CD4-positive, alpha-beta T cell (primary cell): ENCODE results near the gene CEP70. TPM values are rescaled to one million over a fixed set of nuclear protein-coding genes. Genes with fewer than 3 reads are reported as not detected.

Experiments
- ATAC-seq: fragments of 200-7000 bp; cut with Tn5 transposase; one replicate; pipeline ENCODE4 v1.10.0; 2022; ENCODE audit warnings: mild to moderate bottlenecking; ENCODE audit not compliant: poor library complexity
- CTCF ChIA-PET: fragments of 350-600 bp; sonication (Branson Sonifier 250); formaldehyde crosslinking; loops from one replicate; lab custom pipeline; 2021; ENCODE audit warnings: antibody characterized with exemption, inconsistent platforms; lab: Charles Lee
- POLR2A ChIA-PET: fragments of 350-600 bp; sonication (Branson Sonifier 250); formaldehyde crosslinking; loops from one replicate; lab custom pipeline; 2021; ENCODE audit warnings: antibody characterized with exemption, inconsistent platforms; lab: Charles Lee
- DNase-seq, 14 experiments: peaks; one replicate each; pipeline ENCODE4 v3.0.0-alpha.2; 2013 to 2020; ENCODE audit warnings: mixed read lengths in 2 of 14
- H3K27ac ChIP-seq, 2 donors: one replicate each; pipeline versions ENCODE4 v1.5.1 to v1.7.0; 2013; ENCODE audit warnings: low read length in 2 of 2, low read depth in 1 of 2, mild to moderate bottlenecking in 1 of 2
- H3K27me3 ChIP-seq, 2 experiments: 1 replicate in 1 of 2; 2 replicates in 1 of 2; pipeline versions ENCODE4 v1.6.1 to v1.7.0; 2013; ENCODE audit warnings: low read length in 2 of 2, control low read depth in 1 of 2, mild to moderate bottlenecking in 1 of 2, moderate library complexity in 1 of 2; ENCODE audit not compliant: insufficient read depth in 2 of 2, control insufficient read depth in 1 of 2
- H3K36me3 ChIP-seq: one replicate; pipeline ENCODE4 v1.6.1; 2013; ENCODE audit warnings: low read length, control low read depth; ENCODE audit not compliant: insufficient read depth
- H3K4me1 ChIP-seq: one replicate; pipeline ENCODE4 v1.6.1; 2013; ENCODE audit warnings: low read length, control low read depth; ENCODE audit not compliant: insufficient read depth
- H3K4me3 ChIP-seq: one replicate; pipeline ENCODE4 v1.5.1; 2013; ENCODE audit warnings: mild to moderate bottlenecking, low read length, moderate library complexity
- H3K9me3 ChIP-seq, 2 experiments: 1 replicate in 1 of 2; 2 replicates in 1 of 2; pipeline versions ENCODE4 v1.6.1 to v1.7.0; 2013; ENCODE audit warnings: low read length in 2 of 2, mild to moderate bottlenecking in 2 of 2, control low read depth in 1 of 2, moderate library complexity in 1 of 2; ENCODE audit not compliant: control insufficient read depth in 1 of 2, insufficient read depth in 1 of 2
- H3K27ac Mint-ChIP-seq: one replicate; pipeline ENCODE4 v1.8.0; 2020; ENCODE audit warnings: mixed read lengths
- H3K27me3 Mint-ChIP-seq: one replicate; pipeline ENCODE4 v1.8.0; 2021; ENCODE audit warnings: mixed read lengths
- H3K36me3 Mint-ChIP-seq: one replicate; pipeline ENCODE4 v1.8.0; 2021; ENCODE audit warnings: low read depth, mixed read lengths
- H3K4me1 Mint-ChIP-seq: one replicate; pipeline ENCODE4 v1.8.0; 2021; ENCODE audit warnings: low read depth, mixed read lengths
- H3K4me3 Mint-ChIP-seq: one replicate; pipeline ENCODE4 v1.8.0; 2020; ENCODE audit warnings: mild to moderate bottlenecking, mixed read lengths
- H3K9me3 Mint-ChIP-seq: one replicate; pipeline ENCODE4 v1.8.0; 2020; ENCODE audit warnings: mixed read lengths
- intact Hi-C, 2 experiments: fragments of 100-400 bp; cut with DNase I in 1 of 2; cut with micrococcal nuclease in 1 of 2; formaldehyde crosslinking; loops; one replicate each; pipeline versions ENCODE4 v1.15.1 to v1.9.0; 2023 to 2025; cut with DNase I, micrococcal nuclease
- total RNA-seq, 174 experiments: library from RNA in 2 of 174; stranded (reverse) in 2 of 174; gene quantifications; one replicate each; pipeline ENCODE4 v1.2.3 and lab custom pipeline; 2021 to 2026
- TF ChIP-seq, protein P1 (sequence below): fragments of 200-600 bp; IDR thresholded peaks from one replicate; pipeline ENCODE4 v1.8.0; 2022; ENCODE audit warnings: antibody characterized with exemption, mild to moderate bottlenecking

CEP70 gene
- total RNA-seq, 2 experiments from 2014 or later = 21.5 to 23.0 TPM

DNA sequence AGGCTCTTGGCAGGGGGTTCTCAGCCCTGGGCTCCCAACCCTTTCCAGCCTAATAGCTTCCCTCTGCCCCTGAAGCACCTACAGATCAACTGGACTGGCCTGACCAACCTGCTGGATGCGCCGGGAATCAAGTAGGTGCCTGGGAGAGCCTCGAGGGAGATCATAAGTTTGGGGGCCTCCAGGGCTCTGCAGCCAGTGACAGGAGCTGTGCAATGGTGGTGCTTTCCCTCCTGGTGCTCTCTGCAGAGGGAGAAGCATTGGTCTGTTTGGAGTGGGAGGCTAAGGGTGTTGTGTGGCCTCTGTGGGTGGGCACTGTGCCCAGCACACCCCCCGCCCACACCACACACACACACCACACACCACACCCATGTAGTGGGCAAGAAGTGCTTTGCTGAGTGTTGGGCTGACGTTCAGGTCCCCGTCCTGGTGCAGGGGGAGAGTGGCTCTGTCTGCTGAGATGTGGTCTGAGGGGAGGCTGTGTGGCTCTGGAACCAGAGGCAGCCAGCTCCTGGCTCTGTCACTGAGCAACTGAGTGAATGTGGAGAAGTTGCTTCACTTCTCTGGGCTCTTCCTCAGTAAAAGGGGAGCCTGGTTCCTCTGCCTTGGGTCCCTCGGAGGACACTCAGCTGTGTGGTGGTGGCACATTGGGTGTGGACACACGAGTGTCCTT is 133.4 kb downstream of the CEP70 start:
- POLR2A ChIA-PET = no interaction called here

DNA sequence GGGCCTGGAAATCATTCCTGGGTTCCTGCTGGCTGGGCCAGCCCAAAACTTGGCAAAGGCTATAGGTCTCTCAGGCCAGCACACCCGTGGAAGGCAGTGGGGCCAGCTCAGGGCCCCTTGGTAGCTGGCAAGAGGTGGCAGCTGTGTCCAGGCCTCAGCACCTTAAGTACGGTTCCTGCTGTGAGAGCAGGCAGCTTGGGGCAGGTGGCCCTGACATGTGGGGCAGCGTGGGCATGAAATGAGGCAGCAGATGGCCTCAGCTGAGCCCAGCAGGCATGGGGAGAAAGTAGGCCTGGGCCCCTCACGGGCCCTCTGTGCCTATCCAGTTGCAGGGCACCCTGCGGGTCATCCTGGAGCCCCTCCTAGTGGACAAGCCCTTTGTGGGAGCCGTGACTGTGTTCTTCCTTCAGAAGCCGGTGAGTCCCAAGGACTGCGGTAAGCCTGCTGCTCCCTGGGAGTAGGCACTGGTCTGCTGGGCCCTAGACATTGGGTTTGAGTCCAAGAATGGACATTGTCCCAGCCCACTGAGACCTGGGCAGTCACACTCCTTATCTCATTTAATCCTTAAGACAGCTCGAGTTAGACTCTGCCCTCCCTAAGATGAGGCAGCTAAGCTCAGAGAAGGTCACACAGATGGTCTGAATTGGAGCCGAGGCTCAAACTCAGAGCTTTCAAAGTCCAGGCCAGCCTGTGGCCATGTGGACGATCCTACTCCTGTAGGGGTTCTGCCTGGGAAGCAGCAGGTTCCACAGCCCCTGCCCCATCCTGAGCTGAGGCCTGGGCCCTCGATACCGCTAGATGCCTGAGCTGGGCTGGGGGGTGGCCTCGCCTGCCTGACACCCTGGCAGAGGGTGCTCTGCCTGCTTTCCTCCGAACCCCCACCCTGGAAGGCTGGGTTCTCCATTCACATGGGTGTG is 134.2 kb downstream of the CEP70 start:
- intact Hi-C loops = no loop called here
- Mint-ChIP-seq H3K9me3 (no peaks in the 10 kb centered on the region), H3K27me3 (peaks cover 5% of the 10 kb centered on the region), H3K27ac (no peak overlapping the region), H3K4me1 (no peaks in the 10 kb centered on the region), H3K4me3 (no peak overlapping the region), H3K36me3 (no peaks in the 10 kb centered on the region)
- no peak for ATAC-seq
- ChIA-PET POLR2A (no interaction called here), CTCF (no interaction called here)
- H3K27ac ChIP-seq = no peak overlapping the region
- peaks cover 0 to 6% of the 10 kb centered on the region in 2 experiments for H3K9me3 ChIP-seq
- H3K4me1 ChIP-seq = no peaks in the 10 kb centered on the region
- H3K4me3 ChIP-seq = no peak overlapping the region
- TF ChIP-seq, protein P1, sequence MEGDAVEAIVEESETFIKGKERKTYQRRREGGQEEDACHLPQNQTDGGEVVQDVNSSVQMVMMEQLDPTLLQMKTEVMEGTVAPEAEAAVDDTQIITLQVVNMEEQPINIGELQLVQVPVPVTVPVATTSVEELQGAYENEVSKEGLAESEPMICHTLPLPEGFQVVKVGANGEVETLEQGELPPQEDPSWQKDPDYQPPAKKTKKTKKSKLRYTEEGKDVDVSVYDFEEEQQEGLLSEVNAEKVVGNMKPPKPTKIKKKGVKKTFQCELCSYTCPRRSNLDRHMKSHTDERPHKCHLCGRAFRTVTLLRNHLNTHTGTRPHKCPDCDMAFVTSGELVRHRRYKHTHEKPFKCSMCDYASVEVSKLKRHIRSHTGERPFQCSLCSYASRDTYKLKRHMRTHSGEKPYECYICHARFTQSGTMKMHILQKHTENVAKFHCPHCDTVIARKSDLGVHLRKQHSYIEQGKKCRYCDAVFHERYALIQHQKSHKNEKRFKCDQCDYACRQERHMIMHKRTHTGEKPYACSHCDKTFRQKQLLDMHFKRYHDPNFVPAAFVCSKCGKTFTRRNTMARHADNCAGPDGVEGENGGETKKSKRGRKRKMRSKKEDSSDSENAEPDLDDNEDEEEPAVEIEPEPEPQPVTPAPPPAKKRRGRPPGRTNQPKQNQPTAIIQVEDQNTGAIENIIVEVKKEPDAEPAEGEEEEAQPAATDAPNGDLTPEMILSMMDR = no peak
- DNase-seq = no peak
- no peaks in the 10 kb centered on the region for H3K36me3 ChIP-seq
- H3K27me3 ChIP-seq = no peaks in the 10 kb centered on the region

More for the DNA sequence above, 133.4 kb downstream of the CEP70 start:
- Histone ChIP-seq H3K27ac (no peak overlapping the region), H3K36me3 (no peaks in the 10 kb centered on the region), H3K4me1 (no peaks in the 10 kb centered on the region), H3K27me3 (no peaks in the 10 kb centered on the region), H3K9me3 (peaks cover 0 to 6% of the 10 kb centered on the region in 2 experiments), H3K4me3 (no peak overlapping the region)
- no peaks in the 10 kb centered on the region for H3K36me3 Mint-ChIP-seq
- H3K27ac Mint-ChIP-seq = no peak overlapping the region
- ATAC-seq (no peak), DNase-seq (no peak)
- H3K27me3 Mint-ChIP-seq = peaks cover 5% of the 10 kb centered on the region
- intact Hi-C loops = no loop called here
- H3K9me3 Mint-ChIP-seq = no peaks in the 10 kb centered on the region
- H3K4me3 Mint-ChIP-seq = no peak overlapping the region
- TF ChIP-seq, protein P1 = no peak
- H3K4me1 Mint-ChIP-seq = no peaks in the 10 kb centered on the region
- CTCF ChIA-PET = no interaction called here

DNA sequence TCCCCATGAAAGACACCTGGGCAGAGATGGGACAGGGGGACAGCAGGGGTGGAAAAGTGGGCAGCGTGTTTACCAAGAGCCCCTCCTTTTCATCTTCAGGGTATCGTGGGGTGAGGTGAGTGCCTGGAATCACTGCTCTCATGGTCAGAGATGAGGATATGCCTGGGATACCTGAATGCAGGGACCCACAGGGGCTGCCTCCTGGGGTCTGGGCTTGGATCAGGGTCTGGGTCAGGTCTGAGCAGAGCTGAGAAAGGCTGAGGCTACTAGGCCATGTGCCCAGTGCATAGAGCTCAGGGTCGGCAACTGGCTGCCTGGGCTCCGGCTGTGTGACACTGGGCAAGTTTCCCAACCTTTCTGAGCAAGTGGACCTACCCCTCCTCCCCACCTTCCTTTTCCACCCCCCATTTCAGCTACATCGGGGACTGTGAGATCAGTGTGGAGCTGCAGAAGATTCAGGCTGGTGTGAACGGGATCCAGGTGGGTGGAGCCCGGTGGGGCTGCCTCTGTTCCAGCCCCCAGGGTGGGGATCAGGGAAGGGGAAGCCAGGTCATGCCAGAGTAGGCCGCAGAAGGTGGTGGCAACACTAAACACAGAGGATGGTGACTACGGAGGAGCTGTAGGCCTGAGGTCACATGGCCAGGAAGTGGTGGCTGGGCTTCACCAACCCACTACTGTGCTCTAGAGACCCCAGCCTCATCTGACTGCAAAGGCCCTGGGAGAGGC is 135.1 kb downstream of the CEP70 start:
- H3K4me1 Mint-ChIP-seq = no peaks in the 10 kb centered on the region
- no peak overlapping the region for H3K4me3 Mint-ChIP-seq
- peaks cover 0 to 2% of the 10 kb centered on the region in 2 experiments for H3K27me3 ChIP-seq
- H3K27ac ChIP-seq = no peak overlapping the region
- intact Hi-C loops = no loop called here
- ATAC-seq = no peak
- no peak for DNase-seq
- H3K36me3 Mint-ChIP-seq = no peaks in the 10 kb centered on the region
- H3K9me3 Mint-ChIP-seq = no peaks in the 10 kb centered on the region
- H3K27me3 Mint-ChIP-seq = peaks cover 5% of the 10 kb centered on the region
- ChIA-PET POLR2A (no interaction called here), CTCF (no interaction called here)
- no peaks in the 10 kb centered on the region for H3K4me1 ChIP-seq
- no peaks in the 10 kb centered on the region for H3K36me3 ChIP-seq
- H3K9me3 ChIP-seq = peaks cover 0 to 6% of the 10 kb centered on the region in 2 experiments
- no peak overlapping the region for H3K27ac Mint-ChIP-seq
- TF ChIP-seq, protein P1 = no peak
- H3K4me3 ChIP-seq = no peak overlapping the region
